ENCODE results near the gene MRPL4. TPM values are rescaled to one million over a fixed set of nuclear protein-coding genes. Genes with fewer than 3 reads are reported as not detected.

Gene MRPL4
- total and polyA plus RNA-seq, 10 of the 15 experiments (the other 5 are each of a cell fraction or from before 2014, with no cell fraction given), result 0.79 to 221 (median 112) TPM

- FAIRE-seq, result no peak
Measured at GRCh38 chr19:10246511-10246910, 5.5 kb upstream of the MRPL4 start.

GRCh38 chr19:10252707-10253106 is 693 bp downstream of the MRPL4 start:
- intact Hi-C loops (cut with micrococcal nuclease; ENCODE audit: unreplicated experiment), result loop anchor here (5.0 kb wide), 1 partner anchor 130 kb away; no protein-coding TSS in a partner anchor
- CTCF ChIA-PET, result interaction anchor here (1.3 kb wide), 1 partner anchor 136 kb away, joined by 4 read pairs; no protein-coding TSS in a partner anchor
- no peak for FAIRE-seq
- no peak for TF ChIP-seq CBX3 (IDR thresholded peaks at IDR 0.05; ENCODE audit: borderline replicate concordance, low read depth)
- TF ChIP-seq WRNIP1 (IDR thresholded peaks at IDR 0.05; ENCODE audit: borderline replicate concordance, low read depth, low read length), result no peak
- no peak for TF ChIP-seq ELK1 (IDR thresholded peaks at IDR 0.05; ENCODE audit: low read depth, low read length)
- no peak for TF ChIP-seq TCF3 (IDR thresholded peaks at IDR 0.05; ENCODE audit: borderline replicate concordance, insufficient read depth, low read depth, low read length)
- no peak for TF ChIP-seq ZNF24 (IDR thresholded peaks at IDR 0.05)
- TF ChIP-seq ZZZ3 (IDR thresholded peaks at IDR 0.05; ENCODE audit: control insufficient read depth, insufficient read length, low read depth), result no peak
- TF ChIP-seq MTA2 (IDR thresholded peaks at IDR 0.05; ENCODE audit: low read depth), result no peak
- no peak for TF ChIP-seq NBN (IDR thresholded peaks at IDR 0.05)
- no peak for TF ChIP-seq NR2C2 (IDR thresholded peaks at IDR 0.05; ENCODE audit: borderline replicate concordance, control insufficient read depth, insufficient read length, low read depth)
- TF ChIP-seq RAD51 (IDR thresholded peaks at IDR 0.05), result no peak
- TF ChIP-seq JUNB (IDR thresholded peaks at IDR 0.05), result no peak
- TF ChIP-seq ASH2L (IDR thresholded peaks at IDR 0.05; ENCODE audit: borderline replicate concordance, low read depth), result no peak
- TF ChIP-seq IKZF2 (IDR thresholded peaks at IDR 0.05), result no peak
- TF ChIP-seq LARP7 (IDR thresholded peaks at IDR 0.05), result no peak
- TF ChIP-seq ZNF622 (IDR thresholded peaks at IDR 0.05), result no peak
- no peak for TF ChIP-seq NFYB (IDR thresholded peaks at IDR 0.05; ENCODE audit: insufficient read depth, low read depth, low read length)
- no peak for TF ChIP-seq CBFB (IDR thresholded peaks at IDR 0.05; ENCODE audit: low read depth)

More at GRCh38 chr19:10246511-10246910, 5.5 kb upstream of the MRPL4 start:
- ChIA-PET RAD21 (ENCODE audit: unreplicated experiment) (interaction anchor here (0.8 to 8.4 kb wide), 7 partner anchors 10 to 318 kb away, joined by 3 to 98 read pairs (median 4); partner anchors contain the start of genes DNMT1, ICAM1 and S1PR2), CTCF (interaction anchor here (1.1 to 8.3 kb wide), 7 partner anchors 10 to 146 kb away, joined by 3 to 148 read pairs (median 6); partner anchors contain the start of gene S1PR2), SMC1A (ENCODE audit: uncharacterized antibody, unreplicated experiment) (interaction anchor here (0.7 to 4.3 kb wide), 13 partner anchors 11 to 142 kb away, joined by 3 to 22 read pairs (median 4); no protein-coding TSS in a partner anchor), POLR2A (interaction anchor here (0.5 to 4.0 kb wide), 7 partner anchors 9 to 142 kb away, joined by 3 to 35 read pairs (median 4); partner anchors contain the start of genes ANGPTL6 and PPAN)
- H2AFZ ChIP-seq (ENCODE audit: control insufficient read depth, low read depth, low read length), result no peak overlapping the region
- BruUV-seq (replicated peaks), result no TSS peak
- TF ChIP-seq HDAC2 (IDR thresholded peaks at IDR 0.05), result no peak
- TF ChIP-seq CBX3 (IDR thresholded peaks at IDR 0.05; ENCODE audit: borderline replicate concordance, low read depth), result no peak
- TF ChIP-seq NR2C1 (IDR thresholded peaks at IDR 0.05), result peak; percentile 36; the same call in 1 of the 2 replicates
- TF ChIP-seq NR2F1 (conservative IDR thresholded peaks at IDR 0.05), result peak; percentile 70
- DNase-seq (ENCODE audit: low read depth, low spot score), result no peak
- H3K4me3 ChIP-seq, result no peak overlapping the region
- ATAC-seq, result no peak
- 45% methylated on average over 6 of the region's 6 CpGs for WGBS (ENCODE audit: insufficient coverage, insufficient replicate concordance, low lambda C conversion rate, missing lambda C conversion rate)
- no peaks in the 10 kb centered on the region for H4K20me1 ChIP-seq (ENCODE audit: control insufficient read depth, insufficient read depth)
- no peaks in the 10 kb centered on the region for H3K36me3 ChIP-seq (ENCODE audit: control insufficient read depth in 2 of 2, insufficient read depth in 2 of 2, low read length in 1 of 2)
- H3K9me3 ChIP-seq (replicated peaks; ENCODE audit: control insufficient read depth, insufficient read depth, low read length), result no peaks in the 10 kb centered on the region; the same call in 2 of the 3 replicates
- intact Hi-C loops (cut with micrococcal nuclease; ENCODE audit: unreplicated experiment), result no loop called here
- no peak overlapping the region for H3K4me2 ChIP-seq (ENCODE audit: control insufficient read depth, insufficient read depth)
- H3K79me2 ChIP-seq (ENCODE audit: control insufficient read depth, insufficient read depth, low read length), result no peaks in the 10 kb centered on the region
- in situ Hi-C loops (cut with MboI), result loop anchor here (25.0 kb wide), 1 partner anchor 1109 kb away; the partner anchor contains the start of genes OR7G3 and ZNF317
- no peak overlapping the region for H3K9ac ChIP-seq (ENCODE audit: control insufficient read depth, insufficient read depth, low read length)
- no peak overlapping the region for H3K27ac ChIP-seq (ENCODE audit: control insufficient read depth, insufficient read depth)
- H3K27me3 ChIP-seq (replicated peaks in 1 of 2; ENCODE audit: control insufficient read depth in 2 of 2, insufficient read depth in 2 of 2, low read length in 1 of 2), result no peaks in the 10 kb centered on the region
- peaks cover 55% of the 10 kb centered on the region for H3K4me1 ChIP-seq (ENCODE audit: control insufficient read depth, insufficient read depth, low read length)

More at GRCh38 chr19:10252707-10253106, 693 bp downstream of the MRPL4 start:
- SMC1A ChIA-PET (ENCODE audit: uncharacterized antibody, unreplicated experiment), result no interaction called here
- BruUV-seq (replicated peaks), result TSS peak; percentile 69
- Histone ChIP-seq H3K4me1 (ENCODE audit: control insufficient read depth, insufficient read depth, low read length) (peaks cover 14% of the 10 kb centered on the region), H3K9ac (ENCODE audit: control insufficient read depth, insufficient read depth, low read length) (peak overlapping the region; percentile 84), H3K79me2 (ENCODE audit: control insufficient read depth, insufficient read depth, low read length) (peaks cover 22% of the 10 kb centered on the region), H3K9me3 (replicated peaks; ENCODE audit: control insufficient read depth, insufficient read depth, low read length) (no peaks in the 10 kb centered on the region), H3K4me2 (ENCODE audit: control insufficient read depth, insufficient read depth) (peak overlapping the region; percentile 85), H3K27ac (ENCODE audit: control insufficient read depth, insufficient read depth) (peak overlapping the region; percentile 96), H2AFZ (ENCODE audit: control insufficient read depth, low read depth, low read length) (0 out of 2 replicates have a peak overlapping the region, but pooled peaks have one; percentile 99), H4K20me1 (ENCODE audit: control insufficient read depth, insufficient read depth) (no peaks in the 10 kb centered on the region), H3K27me3 (replicated peaks in 1 of 2; ENCODE audit: control insufficient read depth in 2 of 2, insufficient read depth in 2 of 2, low read length in 1 of 2) (no peaks in the 10 kb centered on the region), H3K4me3 (peak overlapping the region; percentile 93), H3K36me3 (ENCODE audit: control insufficient read depth in 2 of 2, insufficient read depth in 2 of 2, low read length in 1 of 2) (peaks cover 12 to 15% of the 10 kb centered on the region in 2 experiments; a peak in 3 of 4 replicates)
- RAD21 ChIA-PET (ENCODE audit: unreplicated experiment), result interaction anchor here (0.6 to 3.6 kb wide), 2 partner anchors 18 to 173 kb away, joined by 6 to 20 read pairs; partner anchors contain the start of gene ICAM1
- DNase-seq (ENCODE audit: low read depth, low spot score), result no peak
- no peak for ATAC-seq
- WGBS (ENCODE audit: insufficient coverage, insufficient replicate concordance, low lambda C conversion rate, missing lambda C conversion rate), result 4% methylated on average over 8 of the region's 8 CpGs
- POLR2A ChIA-PET, result interaction anchor here (1.0 kb wide), 1 partner anchor 19 kb away, joined by 3 read pairs; no protein-coding TSS in a partner anchor
- in situ Hi-C loops (cut with MboI), result no loop called here

Data from GM12878 (cell line).